Transverse colon (tissue), 4 donors: ENCODE data around the gene KLHL29.

ENCODE experiments used
- CTCF ChIP-seq, 5 experiments: fragments of 200-600 bp in 3 of 5; fragments of 450-650 bp in 2 of 5; sonication (generic) in 3 of 5; IDR thresholded peaks; 1 replicate in 2 of 5; 2 replicates in 3 of 5; pipeline ENCODE4 v1.5.1; 2016 to 2017; ENCODE audit warnings: antibody characterized with exemption in 5 of 5, inconsistent platforms in 3 of 5, mild to moderate bottlenecking in 2 of 5, moderate library complexity in 1 of 5
- EP300 ChIP-seq: sonication (generic); formaldehyde crosslinking; IDR thresholded peaks from one replicate; pipeline ENCODE4 v1.6.1; 2017; ENCODE audit warnings: antibody characterized with exemption, low read depth
- POLR2A ChIP-seq: fragments of 450-650 bp; IDR thresholded peaks from one replicate; pipeline ENCODE4 v1.6.1; 2016; ENCODE audit warnings: antibody characterized with exemption, mild to moderate bottlenecking, moderate library complexity
- POLR2AphosphoS5 ChIP-seq, 3 donors: sonication (generic); formaldehyde crosslinking; IDR thresholded peaks; one replicate each; pipeline ENCODE4 v1.6.1; 2016; ENCODE audit warnings: antibody characterized with exemption in 3 of 3

- TF ChIP-seq CTCF (IDR thresholded peaks at IDR 0.05) (no peak), POLR2A (no peak), POLR2AphosphoS5 (IDR thresholded peaks at IDR 0.05) (no peak), EP300 (no peak)
Observed at GRCh38 chr2:23588508-23589201, 203.7 kb downstream of the KLHL29 start.
